ENCODE results near the gene ZNF316. TPM values are rescaled to one million over a fixed set of nuclear protein-coding genes. Genes with fewer than 3 reads are reported as not detected.
A peak's percentile ranks its signal among the peaks of the same experiment; 100 is the strongest.
"Not testable (repeated sequence)": the region's sequence is repeated elsewhere in the genome, so short reads cannot be mapped to it uniquely, and the experiment has no call there.

ZNF316 gene
- total RNA-seq, 1 donor from 2014 or later: 18.6 TPM

DNA sequence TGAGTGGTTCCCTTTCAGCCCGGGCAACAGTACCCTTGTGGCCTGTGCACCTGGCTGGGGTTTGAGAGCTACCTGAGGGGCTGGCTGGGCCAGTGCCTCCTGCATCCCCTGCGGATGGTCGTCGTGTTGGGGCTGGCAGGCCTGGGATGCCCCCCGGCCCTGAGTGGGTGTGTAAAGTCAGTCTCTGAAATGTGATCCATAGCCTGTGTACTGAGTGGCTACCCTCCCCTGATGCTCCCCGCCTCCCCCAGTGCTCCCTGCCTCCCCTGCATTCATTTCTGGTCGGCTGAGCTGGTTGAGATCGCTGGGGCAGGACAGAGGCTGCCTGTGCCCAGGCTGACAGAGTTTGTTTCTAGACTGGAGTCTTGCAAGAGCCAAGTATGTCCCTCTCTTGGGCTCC, 9.3 kb downstream of the ZNF316 start:
- ATAC-seq (peak; percentile 8), DNase-seq (ENCODE audit: low spot score) (no peak)

DNA sequence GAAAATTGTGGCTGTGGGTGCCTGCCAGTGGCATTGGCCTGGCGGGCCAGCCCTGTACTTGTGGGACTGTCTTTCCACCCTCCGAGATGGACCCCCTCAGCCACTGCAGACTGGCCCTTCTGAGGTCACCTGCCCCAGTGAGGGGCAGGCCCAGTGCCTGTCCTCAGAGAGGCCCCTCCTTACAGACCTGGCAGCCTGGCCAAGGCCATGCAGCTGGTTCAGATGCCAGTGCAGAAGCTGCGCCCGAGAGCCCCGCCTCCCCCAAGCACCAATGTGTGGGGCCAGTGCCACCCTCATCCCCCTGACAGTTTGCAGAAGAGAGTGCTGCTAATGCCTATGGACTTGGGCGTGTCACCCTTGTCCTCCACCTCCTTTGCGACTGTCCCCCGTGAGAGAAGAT, 10.0 kb downstream of the ZNF316 start:
- DNase-seq (ENCODE audit: low spot score): no peak
- ATAC-seq: no peak

DNA sequence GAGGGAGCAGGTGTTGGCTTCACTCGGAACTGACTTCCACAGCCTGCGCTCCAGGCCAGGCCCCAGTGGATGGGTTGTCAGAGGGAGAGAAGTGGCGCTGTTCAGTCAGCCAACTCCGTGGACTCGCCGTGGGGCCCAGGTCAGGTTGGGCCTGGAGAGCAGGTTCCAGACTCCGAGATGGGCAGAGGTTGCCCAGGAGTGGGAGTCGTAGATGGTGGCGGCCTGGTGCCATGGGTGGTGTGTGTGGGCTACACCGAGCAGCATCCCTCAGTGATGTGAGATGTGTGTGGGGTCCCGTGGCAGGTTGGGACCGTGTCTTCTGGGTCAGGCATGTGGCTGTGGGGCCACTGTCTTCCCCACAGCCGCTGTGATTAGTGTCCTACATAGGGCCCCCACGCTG, 10.4 kb downstream of the ZNF316 start:
- DNase-seq (ENCODE audit: low spot score) (no peak), ATAC-seq (no peak)

GRCh38 chr7:6648066-6648814, 11.1 kb downstream of the ZNF316 start:
- ATAC-seq: no peak
- no peak for DNase-seq (ENCODE audit: low spot score)

GRCh38 chr7:6648815-6649104, 11.6 kb downstream of the ZNF316 start:
- ATAC-seq (no peak), DNase-seq (ENCODE audit: low spot score) (no peak)

- no peak for DNase-seq (ENCODE audit: low spot score)
- no peak for ATAC-seq
Measured at GRCh38 chr7:6649241-6649961, 12.3 kb downstream of the ZNF316 start.

DNA sequence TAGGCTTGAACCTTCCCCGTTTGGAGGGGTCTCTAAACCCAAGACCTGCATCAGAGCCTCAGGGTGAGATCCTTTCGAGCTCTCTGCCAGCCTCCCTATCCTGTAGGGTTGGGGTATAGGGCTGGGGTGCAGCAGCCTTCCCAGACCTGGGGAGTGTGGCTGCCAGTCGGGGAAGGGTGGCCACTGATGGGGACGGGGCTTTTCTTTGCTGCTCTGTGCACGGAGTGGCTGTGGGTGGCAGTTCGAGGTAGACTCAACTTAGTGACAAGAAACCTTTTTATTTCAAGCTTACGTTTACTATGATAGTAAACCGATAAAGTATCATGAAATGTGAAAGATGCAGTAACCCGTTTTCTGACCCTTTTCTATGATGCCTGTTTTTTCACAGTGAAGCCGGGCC, 13.0 kb downstream of the ZNF316 start:
- DNase-seq (ENCODE audit: low spot score) (no peak), ATAC-seq (no peak)

DNA sequence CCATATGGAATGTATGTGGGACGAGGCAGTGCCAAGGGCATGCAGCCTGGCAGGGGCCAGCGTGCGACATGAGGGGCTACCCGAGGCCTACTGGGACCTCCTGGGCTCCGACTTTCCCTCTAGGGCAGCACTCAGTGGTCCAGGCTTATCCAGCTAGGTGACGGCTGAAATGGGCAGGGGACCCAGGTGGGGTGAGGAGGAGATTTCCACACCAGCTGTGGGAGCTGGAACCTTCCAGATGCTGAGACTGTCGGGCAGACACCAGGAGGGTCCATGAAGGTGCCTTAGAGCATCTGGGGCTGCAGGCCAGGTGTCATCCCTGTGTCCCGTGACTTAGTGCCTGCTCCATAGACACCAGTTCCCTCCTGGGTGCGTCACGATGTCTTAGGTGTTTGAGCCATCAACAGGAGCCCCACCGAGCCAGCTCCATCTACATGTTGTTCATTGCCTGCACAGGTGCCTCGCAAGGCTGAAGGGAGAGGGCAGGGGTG, 13.4 kb downstream of the ZNF316 start:
- ATAC-seq (no peak), DNase-seq (ENCODE audit: low spot score) (no peak)

DNA sequence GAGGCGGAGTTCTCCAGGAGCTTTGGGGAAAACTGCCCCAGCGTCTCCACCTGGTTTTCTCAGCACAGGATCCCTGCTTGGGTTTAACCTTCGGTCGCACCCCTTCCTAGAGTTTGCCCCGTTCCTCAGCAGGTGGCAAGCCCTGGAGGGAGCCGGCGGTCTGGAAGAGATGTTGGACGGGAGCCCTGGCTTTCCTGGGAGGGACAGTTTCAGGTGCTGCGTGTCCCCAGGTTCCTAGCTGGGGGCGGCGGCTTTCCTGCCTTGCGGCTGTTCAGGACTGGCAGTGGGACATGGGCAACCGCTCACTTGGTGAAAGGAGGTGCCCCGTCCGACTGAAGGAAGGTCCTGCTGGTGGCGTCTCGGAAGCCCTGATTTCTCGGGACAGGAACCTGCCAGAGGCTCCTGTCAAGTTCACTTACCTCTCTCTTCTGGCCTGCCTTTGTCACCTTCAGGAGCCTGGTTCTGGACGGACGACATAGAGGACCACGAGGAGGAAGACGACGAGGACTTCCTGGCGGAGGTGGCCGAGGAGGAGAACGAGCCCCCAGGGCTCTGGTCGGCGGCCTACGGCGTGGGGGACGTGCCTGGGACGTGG, 14.8 kb downstream of the ZNF316 start:
- DNase-seq (ENCODE audit: low spot score) (no peak), ATAC-seq (no peak)

DNA sequence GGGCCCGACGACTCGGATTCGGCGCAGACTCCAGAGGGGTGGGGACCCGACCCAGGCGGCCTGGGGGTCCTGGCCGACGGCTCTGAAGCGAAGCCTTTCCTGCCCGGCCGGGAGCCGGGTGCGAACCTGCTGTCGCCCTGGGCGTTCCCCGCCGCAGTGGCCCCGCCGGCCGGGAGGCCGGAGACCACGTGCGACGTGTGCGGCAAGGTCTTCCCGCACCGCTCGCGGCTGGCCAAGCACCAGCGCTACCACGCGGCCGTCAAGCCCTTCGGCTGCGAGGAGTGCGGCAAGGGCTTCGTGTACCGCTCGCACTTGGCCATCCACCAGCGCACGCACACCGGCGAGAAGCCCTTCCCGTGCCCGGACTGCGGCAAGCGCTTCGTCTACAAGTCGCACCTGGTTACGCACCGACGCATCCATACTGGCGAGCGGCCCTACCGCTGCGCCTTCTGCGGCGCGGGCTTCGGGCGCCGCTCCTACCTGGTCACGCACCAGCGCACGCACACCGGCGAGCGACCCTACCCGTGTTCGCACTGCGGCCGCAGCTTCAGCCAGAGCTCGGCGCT, 15.4 kb downstream of the ZNF316 start:
- ATAC-seq: no peak
- DNase-seq (ENCODE audit: low spot score): no peak

DNA sequence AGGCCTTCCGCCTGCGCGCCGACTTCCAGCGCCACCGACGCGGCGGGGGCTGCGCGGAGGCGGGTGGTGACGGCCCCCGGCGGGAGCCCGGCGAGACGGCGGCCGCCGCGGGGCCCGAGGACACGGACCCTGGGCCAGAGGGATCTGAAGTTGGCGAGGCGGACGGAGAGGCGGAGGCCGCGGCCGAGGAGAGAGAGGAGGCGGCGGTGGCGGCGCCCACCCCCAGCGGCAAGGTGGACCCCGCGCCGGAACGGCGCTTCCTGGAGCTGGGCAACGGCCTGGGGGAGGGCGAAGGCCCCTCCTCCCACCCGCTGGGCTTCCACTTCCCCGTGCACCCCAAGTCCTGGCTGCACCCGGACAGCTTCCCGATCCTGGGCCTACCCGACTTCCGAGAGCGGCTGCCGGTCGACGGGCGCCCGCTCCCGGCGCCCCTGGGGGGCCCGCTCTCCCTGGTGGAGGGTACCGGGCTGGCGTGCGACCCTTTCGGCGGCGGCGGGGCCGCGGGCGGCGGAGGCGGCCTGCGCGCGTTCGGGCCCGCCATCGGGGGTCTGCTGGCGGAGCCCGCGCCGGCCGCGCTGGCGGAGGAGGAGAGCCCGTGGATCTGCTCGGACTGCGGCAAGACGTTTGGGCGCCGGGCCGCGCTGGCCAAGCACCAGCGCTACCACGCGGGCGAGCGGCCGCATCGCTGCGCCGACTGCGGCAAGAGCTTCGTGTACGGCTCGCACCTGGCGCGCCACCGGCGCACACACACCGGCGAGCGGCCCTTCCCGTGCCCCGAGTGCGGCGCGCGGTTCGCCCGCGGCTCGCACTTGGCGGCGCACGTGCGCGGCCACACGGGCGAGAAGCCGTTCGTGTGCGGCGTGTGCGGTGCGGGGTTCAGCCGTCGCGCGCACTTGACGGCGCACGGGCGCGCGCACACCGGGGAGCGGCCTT, 16.2 kb downstream of the ZNF316 start:
- ATAC-seq (no peak), DNase-seq (ENCODE audit: low spot score) (no peak)

DNA sequence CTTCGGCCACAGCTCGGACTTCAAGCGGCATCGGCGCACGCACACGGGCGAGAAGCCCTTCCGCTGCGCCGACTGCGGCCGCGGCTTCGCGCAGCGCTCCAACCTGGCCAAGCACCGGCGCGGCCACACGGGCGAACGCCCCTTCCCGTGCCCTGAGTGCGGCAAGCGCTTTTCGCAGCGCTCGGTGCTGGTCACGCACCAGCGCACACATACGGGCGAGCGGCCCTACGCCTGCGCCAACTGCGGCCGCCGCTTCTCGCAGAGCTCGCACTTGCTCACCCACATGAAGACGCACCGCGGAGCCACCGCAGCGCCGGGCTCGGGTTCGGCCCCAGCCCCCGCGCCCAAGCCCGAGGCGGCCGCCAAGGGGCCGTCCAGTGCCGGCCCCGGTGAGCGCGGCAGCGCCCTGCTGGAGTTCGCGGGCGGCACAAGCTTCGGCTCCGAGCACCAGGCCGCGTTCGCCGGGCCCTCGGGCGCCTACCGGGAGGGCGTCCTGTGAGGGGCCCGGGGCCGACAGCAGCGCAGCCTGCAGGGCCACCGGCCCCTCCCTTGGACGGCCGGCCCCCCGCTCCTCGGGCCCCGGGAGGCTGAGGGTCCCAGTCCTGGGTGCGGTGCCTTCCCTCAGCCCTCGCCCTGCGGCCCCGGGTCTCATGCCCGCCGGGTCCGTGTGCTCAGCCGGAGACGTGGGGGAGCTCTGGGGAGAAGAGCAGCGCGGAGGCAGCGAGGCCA, 17.2 kb downstream of the ZNF316 start:
- ATAC-seq (no peak), DNase-seq (ENCODE audit: low spot score) (no peak)

GRCh38 chr7:6654842-6655610, 17.9 kb downstream of the ZNF316 start:
- no peak for ATAC-seq
- DNase-seq (ENCODE audit: low spot score): no peak

DNA sequence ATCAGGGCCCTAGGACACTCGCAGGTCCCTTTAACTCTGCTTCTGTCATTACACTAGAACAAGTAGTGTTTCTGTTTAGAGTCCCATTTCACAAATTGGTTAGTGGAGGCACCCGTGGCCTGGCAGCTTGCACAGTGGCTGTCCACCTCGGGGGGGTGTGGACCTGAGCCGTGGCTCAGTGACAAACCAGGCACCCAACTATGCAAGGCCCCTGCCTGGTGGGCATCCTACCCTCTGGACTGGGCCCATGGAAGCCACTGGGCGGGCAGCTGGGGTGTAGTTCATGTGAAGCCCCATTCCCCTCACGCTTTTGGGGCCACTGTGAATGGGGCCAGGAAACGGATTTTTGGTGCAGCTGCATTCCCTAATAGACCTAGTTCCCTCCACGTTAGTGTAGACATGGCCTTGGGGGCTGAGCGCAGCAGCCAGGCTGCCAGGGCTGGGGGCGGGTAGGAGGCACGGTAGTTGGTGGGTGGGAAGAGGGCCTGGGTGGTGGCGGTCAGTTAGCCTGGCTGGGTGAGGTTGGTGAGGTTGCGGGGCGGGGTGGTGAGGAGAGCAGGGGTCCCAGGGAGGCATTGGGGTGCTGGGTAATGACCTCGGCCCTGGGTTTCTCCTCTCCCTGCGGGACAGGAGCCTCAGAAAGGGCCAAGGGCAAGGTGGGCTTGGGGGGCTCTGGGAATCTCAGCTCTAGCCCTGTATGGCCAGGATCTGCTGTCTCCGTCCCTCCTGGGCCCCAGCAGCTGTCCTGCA, 18.7 kb downstream of the ZNF316 start:
- DNase-seq (ENCODE audit: low spot score): no peak
- ATAC-seq: no peak

- no peak for DNase-seq (ENCODE audit: low spot score)
- ATAC-seq: no peak
Measured at GRCh38 chr7:6656413-6656812, 19.3 kb downstream of the ZNF316 start.

DNA sequence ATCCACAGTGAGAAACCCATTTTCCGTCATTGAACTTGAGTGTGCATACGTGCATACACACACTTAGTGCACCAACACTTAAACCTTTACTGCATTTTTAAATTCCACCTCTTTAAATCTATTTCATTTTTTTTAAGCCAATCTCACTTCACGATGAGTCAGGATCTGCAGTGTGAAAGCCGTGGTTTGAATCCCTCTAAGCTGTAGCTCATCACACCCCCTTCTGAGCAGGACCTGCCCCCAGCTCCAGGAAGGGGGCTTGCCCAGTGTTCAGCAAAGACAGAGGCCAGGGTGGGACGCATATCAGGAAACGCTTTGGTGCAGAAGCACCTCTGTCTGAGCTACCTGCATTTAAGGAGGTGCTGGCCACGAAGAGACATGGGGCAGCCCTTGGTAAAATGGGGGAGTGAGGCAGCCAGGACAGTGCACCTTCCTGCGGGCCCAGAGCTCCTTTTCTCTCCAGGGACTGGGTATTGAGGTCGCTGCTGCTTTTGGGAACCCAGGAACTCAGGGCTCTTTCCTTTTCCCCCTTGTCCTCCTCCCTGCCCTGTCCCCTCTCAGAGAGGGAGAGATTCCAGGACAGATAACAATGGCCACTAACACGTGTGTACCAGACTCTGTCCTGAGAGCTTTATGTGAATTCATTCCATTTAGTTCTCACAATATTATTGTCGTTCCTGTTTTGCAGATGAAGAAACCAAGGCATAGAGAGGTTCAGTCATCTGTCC, 21.7 kb downstream of the ZNF316 start:
- no peak for DNase-seq (ENCODE audit: low spot score)

GRCh38 chr7:6670851-6671250, 33.7 kb downstream of the ZNF316 start:
- not testable (repeated sequence) for ATAC-seq; DNase-seq (ENCODE audit: low spot score)

More for the DNA sequence above, 21.7 kb downstream of the ZNF316 start:
- no peak for ATAC-seq
